ENCODE measurements around the gene ZBTB7B. TPM values are rescaled to one million over a fixed set of nuclear protein-coding genes. Genes with fewer than 3 reads are reported as not detected.

Gene ZBTB7B
- total RNA-seq, 2 experiments from 2014 or later = 16.3 to 23.2 TPM

GRCh38 chr1:154998818-154999570 is 3.6 kb upstream of the ZBTB7B start:
- Histone ChIP-seq H3K79me2 (ENCODE audit: insufficient read depth, low read depth, low read length) (peaks cover 10% of the 10 kb centered on the region; the same call in 1 of the 2 replicates), H3K36me3 (ENCODE audit: insufficient read depth, low read length) (peaks cover 1% of the 10 kb centered on the region; the same call in 1 of the 2 replicates), H3K4me3 (ENCODE audit: low read depth, low read length, poor library complexity, severe bottlenecking) (peak overlapping the region; percentile 71), H3K4me2 (ENCODE audit: low read length) (peak overlapping the region; percentile 79), H4K20me1 (ENCODE audit: insufficient read depth, low read length) (no peaks in the 10 kb centered on the region), H3K4me1 (ENCODE audit: insufficient read depth, low read length, poor library complexity, severe bottlenecking) (peaks cover 52% of the 10 kb centered on the region), H2AFZ (ENCODE audit: low read length) (peak overlapping the region; percentile 22; the same call in 1 of the 2 replicates), H3K27ac (ENCODE audit: low read depth, low read length, poor library complexity, severe bottlenecking) (peak overlapping the region; percentile 92), H3K9me2 (ENCODE audit: insufficient read depth, low read length) (no peaks in the 10 kb centered on the region), H3K9me3 (ENCODE audit: low read length) (no peaks in the 10 kb centered on the region)
- intact Hi-C loops (cut with micrococcal nuclease; ENCODE audit: unreplicated experiment) = loop anchor here (1.0 kb wide), 3 partner anchors 16 to 38 kb away; partner anchors contain the start of genes CKS1B, FLAD1 and PYGO2
- CTCF ChIA-PET (ENCODE audit: unreplicated experiment) = interaction anchor here (0.6 to 1.1 kb wide), 4 partner anchors 11 to 63 kb away, joined by 4 to 11 read pairs (median 6); no protein-coding TSS in a partner anchor
- POLR2A ChIA-PET = interaction anchor here (0.6 to 1.5 kb wide), 4 partner anchors 16 to 43 kb away, joined by 3 to 4 read pairs (median 3); partner anchors contain the start of genes FLAD1 and PBXIP1
- TF ChIP-seq, protein P1, sequence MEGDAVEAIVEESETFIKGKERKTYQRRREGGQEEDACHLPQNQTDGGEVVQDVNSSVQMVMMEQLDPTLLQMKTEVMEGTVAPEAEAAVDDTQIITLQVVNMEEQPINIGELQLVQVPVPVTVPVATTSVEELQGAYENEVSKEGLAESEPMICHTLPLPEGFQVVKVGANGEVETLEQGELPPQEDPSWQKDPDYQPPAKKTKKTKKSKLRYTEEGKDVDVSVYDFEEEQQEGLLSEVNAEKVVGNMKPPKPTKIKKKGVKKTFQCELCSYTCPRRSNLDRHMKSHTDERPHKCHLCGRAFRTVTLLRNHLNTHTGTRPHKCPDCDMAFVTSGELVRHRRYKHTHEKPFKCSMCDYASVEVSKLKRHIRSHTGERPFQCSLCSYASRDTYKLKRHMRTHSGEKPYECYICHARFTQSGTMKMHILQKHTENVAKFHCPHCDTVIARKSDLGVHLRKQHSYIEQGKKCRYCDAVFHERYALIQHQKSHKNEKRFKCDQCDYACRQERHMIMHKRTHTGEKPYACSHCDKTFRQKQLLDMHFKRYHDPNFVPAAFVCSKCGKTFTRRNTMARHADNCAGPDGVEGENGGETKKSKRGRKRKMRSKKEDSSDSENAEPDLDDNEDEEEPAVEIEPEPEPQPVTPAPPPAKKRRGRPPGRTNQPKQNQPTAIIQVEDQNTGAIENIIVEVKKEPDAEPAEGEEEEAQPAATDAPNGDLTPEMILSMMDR (conservative IDR thresholded peaks at IDR 0.05; ENCODE audit: low read length) = peak; percentile 97
- TF ChIP-seq EZH2phosphoT487 (IDR thresholded peaks at IDR 0.05; ENCODE audit: borderline replicate concordance, low read depth, low read length) = no peak
- no TSS peak for BruUV-seq (replicated peaks)
- peak; percentile 88 for DNase-seq (ENCODE audit: low spot score)

DNA sequence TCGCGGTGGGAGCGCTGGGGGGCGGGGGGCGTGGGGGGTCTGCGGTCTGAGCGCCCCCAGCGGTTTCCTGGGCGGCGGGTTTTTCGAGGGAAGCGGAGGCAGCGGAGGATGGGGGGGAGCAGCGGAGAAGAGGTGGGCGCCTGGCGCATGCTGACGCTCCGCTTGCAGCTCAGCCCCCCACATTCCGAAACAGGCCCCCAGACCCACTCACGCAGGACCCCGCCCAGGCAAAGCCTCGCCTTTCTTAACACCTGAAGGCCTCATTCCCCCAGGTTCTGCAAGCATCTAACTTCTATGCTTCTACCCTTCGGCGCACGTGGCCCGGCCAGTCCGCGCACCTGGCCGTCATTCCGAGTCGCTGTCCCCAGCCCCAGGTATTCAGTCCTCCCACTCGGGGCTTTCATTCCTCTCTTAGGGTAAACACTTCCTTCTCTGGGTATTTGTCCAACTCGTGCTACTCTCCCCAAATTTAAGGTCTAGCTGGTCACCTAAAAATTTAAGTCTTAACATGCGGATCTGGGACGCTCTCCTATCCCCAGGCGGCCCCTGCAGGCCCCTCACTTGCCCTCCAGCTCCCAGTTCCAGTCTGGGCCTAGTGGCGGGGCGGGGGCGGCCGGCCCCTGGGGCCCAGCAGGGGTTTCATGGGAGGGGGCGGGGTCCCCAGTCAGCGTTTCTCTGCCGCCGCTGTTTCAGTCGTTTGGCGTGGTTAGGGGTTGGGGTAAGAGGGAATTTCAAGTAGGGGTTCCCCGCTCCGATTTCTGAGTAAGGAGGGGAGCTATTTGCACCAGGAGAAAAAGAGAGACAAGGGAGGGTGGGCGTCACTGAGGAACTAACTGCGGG is 2.8 kb upstream of the ZBTB7B start:
- peak; percentile 76 for DNase-seq (ENCODE audit: low spot score)
- ChIA-PET CTCF (ENCODE audit: unreplicated experiment) (interaction anchor here (1.1 kb wide), 2 partner anchors 12 to 16 kb away, joined by 4 to 6 read pairs; no protein-coding TSS in a partner anchor), POLR2A (interaction anchor here (0.6 to 1.9 kb wide), 4 partner anchors 16 to 44 kb away, joined by 3 to 6 read pairs (median 4); partner anchors contain the start of genes FLAD1 and PBXIP1)
- Histone ChIP-seq H4K20me1 (ENCODE audit: insufficient read depth, low read length) (no peaks in the 10 kb centered on the region), H3K4me1 (ENCODE audit: insufficient read depth, low read length, poor library complexity, severe bottlenecking) (peaks cover 52% of the 10 kb centered on the region), H3K27ac (ENCODE audit: low read depth, low read length, poor library complexity, severe bottlenecking) (peak overlapping the region; percentile 92), H3K4me2 (ENCODE audit: low read length) (peak overlapping the region; percentile 79), H3K79me2 (ENCODE audit: insufficient read depth, low read depth, low read length) (peaks cover 10% of the 10 kb centered on the region; the same call in 1 of the 2 replicates), H3K9me2 (ENCODE audit: insufficient read depth, low read length) (no peaks in the 10 kb centered on the region), H2AFZ (ENCODE audit: low read length) (peak overlapping the region; percentile 28; the same call in 1 of the 2 replicates), H3K4me3 (ENCODE audit: low read depth, low read length, poor library complexity, severe bottlenecking) (peak overlapping the region; percentile 71), H3K9me3 (ENCODE audit: low read length) (no peaks in the 10 kb centered on the region), H3K36me3 (ENCODE audit: insufficient read depth, low read length) (no peaks in the 10 kb centered on the region)
- intact Hi-C loops (cut with micrococcal nuclease; ENCODE audit: unreplicated experiment) = loop anchor here (1.0 to 5.0 kb wide), 5 partner anchors 16 to 137 kb away; partner anchors contain the start of genes CKS1B, EFNA4, FLAD1 and PYGO2
- BruUV-seq (replicated peaks) = no TSS peak
- TF ChIP-seq, protein P1 (conservative IDR thresholded peaks at IDR 0.05; ENCODE audit: low read length) = no peak
- no peak for TF ChIP-seq EZH2phosphoT487 (IDR thresholded peaks at IDR 0.05; ENCODE audit: borderline replicate concordance, low read depth, low read length)

Data from OCI-LY7 (cell line).